Measurements from ENCODE around the gene MLPH.

MLPH gene

GRCh38 chr2:237568121-237568660 is 81.1 kb downstream of the MLPH start:
- H3K27me3 ChIP-seq (ENCODE audit: control insufficient read depth in 1 of 2, insufficient read depth in 2 of 2, low read length in 2 of 2), result peaks cover 0 to 9% of the 10 kb centered on the region in 2 donors
- H3K27ac ChIP-seq (ENCODE audit: low read length), result no peak overlapping the region
- no peaks in the 10 kb centered on the region for H3K9me3 ChIP-seq (ENCODE audit: control insufficient read depth in 2 of 2, low read length in 2 of 2)
- no peaks in the 10 kb centered on the region for H3K36me3 ChIP-seq (ENCODE audit: control insufficient read depth in 2 of 2, insufficient read depth in 2 of 2, low read length in 2 of 2)
- peaks cover 13% of the 10 kb centered on the region for H3K4me1 ChIP-seq (ENCODE audit: control insufficient read depth, insufficient read depth, low read length)
- H3K4me3 ChIP-seq (ENCODE audit: low read length in 2 of 2), result no peak overlapping the region
- H3K9ac ChIP-seq (ENCODE audit: low read length in 2 of 2), result no peak overlapping the region

DNA sequence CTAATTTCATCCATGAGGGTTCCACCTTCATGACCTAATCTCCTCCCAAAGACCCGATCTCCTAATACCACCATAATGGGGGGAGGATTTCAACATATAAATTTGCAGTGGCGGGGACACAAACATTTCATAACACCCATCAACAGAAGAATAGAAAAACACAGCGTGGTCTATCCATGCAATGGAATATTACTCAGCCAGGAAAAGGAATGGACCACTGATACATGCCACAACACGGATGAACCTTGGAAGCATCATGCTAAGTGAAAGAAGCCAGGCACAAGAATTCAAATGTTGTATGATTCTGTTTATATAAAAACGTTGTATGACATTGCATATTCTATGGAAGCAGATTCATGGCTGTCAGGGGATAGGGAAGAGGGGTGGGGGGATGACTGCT is 82.0 kb downstream of the MLPH start:
- H3K36me3 ChIP-seq (ENCODE audit: control insufficient read depth in 2 of 2, insufficient read depth in 2 of 2, low read length in 2 of 2), result no peaks in the 10 kb centered on the region
- peaks cover 13% of the 10 kb centered on the region for H3K4me1 ChIP-seq (ENCODE audit: control insufficient read depth, insufficient read depth, low read length)
- no peak overlapping the region for H3K4me3 ChIP-seq (ENCODE audit: low read length in 2 of 2)
- no peaks in the 10 kb centered on the region for H3K9me3 ChIP-seq (ENCODE audit: control insufficient read depth in 2 of 2, low read length in 2 of 2)
- H3K27me3 ChIP-seq (ENCODE audit: control insufficient read depth in 1 of 2, insufficient read depth in 2 of 2, low read length in 2 of 2), result peaks cover 0 to 9% of the 10 kb centered on the region in 2 donors
- no peak overlapping the region for H3K9ac ChIP-seq (ENCODE audit: low read length in 2 of 2)
- H3K27ac ChIP-seq (ENCODE audit: low read length), result no peak overlapping the region

- Histone ChIP-seq H3K4me1 (ENCODE audit: control insufficient read depth, insufficient read depth, low read length) (peaks cover 13% of the 10 kb centered on the region), H3K9ac (ENCODE audit: low read length in 2 of 2) (no peak overlapping the region), H3K27me3 (ENCODE audit: control insufficient read depth in 1 of 2, insufficient read depth in 2 of 2, low read length in 2 of 2) (peaks cover 0 to 1% of the 10 kb centered on the region in 2 donors), H3K9me3 (ENCODE audit: control insufficient read depth in 2 of 2, low read length in 2 of 2) (no peaks in the 10 kb centered on the region), H3K36me3 (ENCODE audit: control insufficient read depth in 2 of 2, insufficient read depth in 2 of 2, low read length in 2 of 2) (no peaks in the 10 kb centered on the region), H3K27ac (ENCODE audit: low read length) (no peak overlapping the region), H3K4me3 (ENCODE audit: low read length in 2 of 2) (no peak overlapping the region)
Observed at GRCh38 chr2:237569896-237570295, 82.8 kb downstream of the MLPH start.

GRCh38 chr2:237570776-237571335 is 83.8 kb downstream of the MLPH start:
- Histone ChIP-seq H3K4me1 (ENCODE audit: control insufficient read depth, insufficient read depth, low read length) (peaks cover 19% of the 10 kb centered on the region), H3K27ac (ENCODE audit: low read length) (no peak overlapping the region), H3K9ac (ENCODE audit: low read length in 2 of 2) (no peak overlapping the region), H3K36me3 (ENCODE audit: control insufficient read depth in 2 of 2, insufficient read depth in 2 of 2, low read length in 2 of 2) (no peaks in the 10 kb centered on the region), H3K9me3 (ENCODE audit: control insufficient read depth in 2 of 2, low read length in 2 of 2) (no peaks in the 10 kb centered on the region), H3K4me3 (ENCODE audit: low read length in 2 of 2) (no peak overlapping the region), H3K27me3 (ENCODE audit: control insufficient read depth in 1 of 2, insufficient read depth in 2 of 2, low read length in 2 of 2) (no peaks in the 10 kb centered on the region)

DNA sequence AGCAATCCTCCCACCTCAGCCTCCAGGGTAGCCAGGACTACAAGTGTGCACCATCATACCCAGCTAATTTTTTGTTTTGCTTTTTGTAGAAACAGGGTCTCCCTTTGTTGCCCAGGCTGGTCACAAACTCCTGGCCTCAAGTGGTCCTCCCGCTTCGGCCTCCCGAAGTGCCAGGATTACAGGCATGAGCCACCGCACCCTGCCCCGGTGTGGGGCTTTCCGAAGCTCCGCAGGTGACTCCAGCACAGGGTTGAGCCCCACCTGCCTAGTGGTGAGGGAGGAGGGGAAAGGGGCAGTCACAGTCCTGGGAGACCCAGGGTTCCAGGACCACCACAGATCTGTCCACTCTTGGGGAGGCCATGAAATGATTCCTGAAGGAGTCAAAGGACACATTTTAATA is 84.5 kb downstream of the MLPH start:
- Histone ChIP-seq H3K27ac (ENCODE audit: low read length) (no peak overlapping the region), H3K9me3 (ENCODE audit: control insufficient read depth in 2 of 2, low read length in 2 of 2) (no peaks in the 10 kb centered on the region), H3K9ac (ENCODE audit: low read length in 2 of 2) (no peak overlapping the region), H3K36me3 (ENCODE audit: control insufficient read depth in 2 of 2, insufficient read depth in 2 of 2, low read length in 2 of 2) (no peaks in the 10 kb centered on the region), H3K27me3 (ENCODE audit: control insufficient read depth in 1 of 2, insufficient read depth in 2 of 2, low read length in 2 of 2) (no peaks in the 10 kb centered on the region), H3K4me1 (ENCODE audit: control insufficient read depth, insufficient read depth, low read length) (peaks cover 19% of the 10 kb centered on the region), H3K4me3 (ENCODE audit: low read length in 2 of 2) (no peak overlapping the region)

DNA sequence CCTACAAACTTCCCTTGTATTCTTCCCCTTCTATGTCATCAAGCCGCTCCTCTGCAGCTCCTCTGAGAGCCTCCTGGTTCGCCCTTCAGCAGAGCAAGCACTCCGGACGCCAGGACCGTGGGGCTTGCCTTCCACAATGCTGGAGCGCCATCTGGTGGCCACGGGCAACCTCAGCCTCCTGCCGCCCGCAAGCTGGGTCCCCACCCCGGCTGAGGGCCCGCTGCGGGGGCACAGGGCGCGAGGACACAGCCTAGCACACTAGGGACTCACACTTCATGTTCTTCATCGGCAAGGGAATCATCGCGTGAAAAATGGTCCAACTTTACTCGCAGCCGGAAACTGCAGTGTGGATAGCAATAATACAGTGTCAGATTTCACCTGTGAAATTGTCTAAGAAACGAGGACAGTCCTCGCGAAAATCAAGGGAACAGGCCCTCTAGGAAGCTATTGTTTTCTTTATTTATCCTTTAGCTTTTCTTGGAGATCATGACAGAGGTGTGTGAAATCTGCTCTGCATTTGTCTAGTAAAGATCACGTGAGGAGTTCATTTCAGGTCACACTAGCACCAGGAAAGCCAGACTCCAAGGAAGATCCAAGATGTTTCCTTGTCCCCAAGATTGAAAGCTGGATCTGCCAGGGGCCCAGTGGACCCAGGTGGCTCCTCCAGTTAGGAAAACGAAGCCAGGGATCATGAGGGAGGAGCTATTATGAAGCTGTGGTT is 85.1 kb downstream of the MLPH start:
- Histone ChIP-seq H3K4me3 (ENCODE audit: low read length in 2 of 2) (peak overlapping the region; percentile 64 to 68), H3K9me3 (ENCODE audit: control insufficient read depth in 2 of 2, low read length in 2 of 2) (no peaks in the 10 kb centered on the region), H3K9ac (ENCODE audit: low read length in 2 of 2) (peak overlapping the region in 1 of 2 donors; percentile 67), H3K36me3 (ENCODE audit: control insufficient read depth in 2 of 2, insufficient read depth in 2 of 2, low read length in 2 of 2) (no peaks in the 10 kb centered on the region), H3K4me1 (ENCODE audit: control insufficient read depth, insufficient read depth, low read length) (peaks cover 19% of the 10 kb centered on the region), H3K27me3 (ENCODE audit: control insufficient read depth in 1 of 2, insufficient read depth in 2 of 2, low read length in 2 of 2) (no peaks in the 10 kb centered on the region), H3K27ac (ENCODE audit: low read length) (no peak overlapping the region)

- Histone ChIP-seq H3K9ac (ENCODE audit: low read length in 2 of 2) (no peak overlapping the region), H3K27ac (ENCODE audit: low read length) (no peak overlapping the region), H3K4me3 (ENCODE audit: low read length in 2 of 2) (no peak overlapping the region), H3K36me3 (ENCODE audit: control insufficient read depth in 2 of 2, insufficient read depth in 2 of 2, low read length in 2 of 2) (no peaks in the 10 kb centered on the region), H3K27me3 (ENCODE audit: control insufficient read depth in 1 of 2, insufficient read depth in 2 of 2, low read length in 2 of 2) (no peaks in the 10 kb centered on the region), H3K9me3 (ENCODE audit: control insufficient read depth in 2 of 2, low read length in 2 of 2) (no peaks in the 10 kb centered on the region), H3K4me1 (ENCODE audit: control insufficient read depth, insufficient read depth, low read length) (peaks cover 19% of the 10 kb centered on the region)
Observed at GRCh38 chr2:237572742-237573101, 85.7 kb downstream of the MLPH start.

GRCh38 chr2:237573721-237574415 is 86.8 kb downstream of the MLPH start:
- Histone ChIP-seq H3K4me3 (ENCODE audit: low read length in 2 of 2) (no peak overlapping the region), H3K27ac (ENCODE audit: low read length) (no peak overlapping the region)

DNA sequence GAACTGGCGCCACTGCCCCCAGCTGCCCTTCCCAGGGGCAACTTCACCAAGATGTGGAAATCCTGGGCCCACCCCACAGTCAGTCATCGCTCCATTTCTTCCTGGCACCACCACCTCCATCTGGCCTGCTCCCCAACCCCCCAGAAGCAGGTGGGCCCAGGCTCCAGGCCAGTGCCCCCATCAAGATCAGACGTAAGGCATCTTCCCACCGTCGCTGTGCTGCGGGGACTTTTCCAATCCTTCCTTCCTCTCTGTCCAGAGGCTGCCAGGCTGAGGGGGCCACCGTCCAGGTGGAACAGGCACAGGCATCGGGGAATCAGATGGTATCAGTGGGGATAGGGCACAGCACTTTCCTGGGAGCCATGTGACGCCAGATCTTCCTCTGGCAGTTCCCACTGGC is 87.4 kb downstream of the MLPH start:
- H3K9me3 ChIP-seq (ENCODE audit: control insufficient read depth in 2 of 2, low read length in 2 of 2), result no peaks in the 10 kb centered on the region
- no peak overlapping the region for H3K27ac ChIP-seq (ENCODE audit: low read length)
- no peaks in the 10 kb centered on the region for H3K36me3 ChIP-seq (ENCODE audit: control insufficient read depth in 2 of 2, insufficient read depth in 2 of 2, low read length in 2 of 2)
- no peaks in the 10 kb centered on the region for H3K27me3 ChIP-seq (ENCODE audit: control insufficient read depth in 1 of 2, insufficient read depth in 2 of 2, low read length in 2 of 2)
- peaks cover 19% of the 10 kb centered on the region for H3K4me1 ChIP-seq (ENCODE audit: control insufficient read depth, insufficient read depth, low read length)
- no peak overlapping the region for H3K4me3 ChIP-seq (ENCODE audit: low read length in 2 of 2)
- H3K9ac ChIP-seq (ENCODE audit: low read length in 2 of 2), result no peak overlapping the region

More at GRCh38 chr2:237573721-237574415, 86.8 kb downstream of the MLPH start:
- Histone ChIP-seq H3K9ac (ENCODE audit: low read length in 2 of 2) (no peak overlapping the region), H3K9me3 (ENCODE audit: control insufficient read depth in 2 of 2, low read length in 2 of 2) (no peaks in the 10 kb centered on the region), H3K4me1 (ENCODE audit: control insufficient read depth, insufficient read depth, low read length) (peaks cover 19% of the 10 kb centered on the region), H3K36me3 (ENCODE audit: control insufficient read depth in 2 of 2, insufficient read depth in 2 of 2, low read length in 2 of 2) (no peaks in the 10 kb centered on the region), H3K27me3 (ENCODE audit: control insufficient read depth in 1 of 2, insufficient read depth in 2 of 2, low read length in 2 of 2) (no peaks in the 10 kb centered on the region)

- no peak overlapping the region for H3K9ac ChIP-seq (ENCODE audit: low read length in 2 of 2)
- H3K4me1 ChIP-seq (ENCODE audit: control insufficient read depth, insufficient read depth, low read length), result peaks cover 19% of the 10 kb centered on the region
- H3K27me3 ChIP-seq (ENCODE audit: control insufficient read depth in 1 of 2, insufficient read depth in 2 of 2, low read length in 2 of 2), result no peaks in the 10 kb centered on the region
- H3K27ac ChIP-seq (ENCODE audit: low read length), result no peak overlapping the region
- H3K4me3 ChIP-seq (ENCODE audit: low read length in 2 of 2), result no peak overlapping the region
- no peaks in the 10 kb centered on the region for H3K36me3 ChIP-seq (ENCODE audit: control insufficient read depth in 2 of 2, insufficient read depth in 2 of 2, low read length in 2 of 2)
- H3K9me3 ChIP-seq (ENCODE audit: control insufficient read depth in 2 of 2, low read length in 2 of 2), result no peaks in the 10 kb centered on the region
Observed at GRCh38 chr2:237574894-237575868, 88.1 kb downstream of the MLPH start.
